MG63 (cell line): ENCODE results near the gene ANP32E. TPM values are rescaled to one million over a fixed set of nuclear protein-coding genes. Genes with fewer than 3 reads are reported as not detected.

Source experiments
- total RNA-seq: library from RNA; depleted of rRNA; stranded (reverse); fragments of >200 nt; shearing (Covaris generic); gene quantifications from 2 replicates; pipeline ENCODE4 v1.2.3, GENCODE V29; 2014; ENCODE audit warnings: low replicate concordance; rRNA removed

Gene ANP32E
- total RNA-seq, 1 experiment from 2014 or later, result 17.0 TPM

Other genes with a start within 250 kb of the ANP32E start
- gene OTUD7B, start 225.4 kb downstream of the ANP32E start, total RNA-seq, result 6.5 and 9.0 TPM in 2 replicates
- 26.4 and 47.3 TPM in 2 replicates for gene VPS45, start 168.3 kb downstream of the ANP32E start, total RNA-seq
- gene PLEKHO1, start 86.2 kb downstream of the ANP32E start, total RNA-seq, result 9.9 and 15.8 TPM in 2 replicates
- not detected in 2 replicates for gene CA14, start 21.7 kb upstream of the ANP32E start, total RNA-seq
- gene APH1A, start 32.9 kb upstream of the ANP32E start, total RNA-seq, result 136 and 156 TPM in 2 replicates
- 2.5 TPM in 1 of 2 replicates, not detected in the other for gene C1orf54, start 36.7 kb upstream of the ANP32E start, total RNA-seq
- gene CIART, start 46.4 kb upstream of the ANP32E start, total RNA-seq, result not detected in 2 replicates
- 75.5 and 80.7 TPM in 2 replicates for gene MRPS21, start 57.7 kb upstream of the ANP32E start, total RNA-seq
- gene PRPF3, start 85.4 kb upstream of the ANP32E start, total RNA-seq, result 65.9 and 75.5 TPM in 2 replicates
- 2.5 and 10.6 TPM in 2 replicates for gene RPRD2, start 128.0 kb upstream of the ANP32E start, total RNA-seq